OCI-LY7 (cell line): ENCODE measurements around the gene SCLY. TPM values are rescaled to one million over a fixed set of nuclear protein-coding genes. Genes with fewer than 3 reads are reported as not detected.

Experiments used
- BruUV-seq: library from RNA; stranded (reverse); fragments of 400-500 nt; replicated peaks from 2 replicates; lab custom pipeline; 2021; lab: Mats Ljungman, UMichigan
- CTCF ChIA-PET: fragments of 300-600 bp; sonication (Branson Sonifier 250); formaldehyde crosslinking; loops from one replicate; lab custom pipeline; 2022; ENCODE audit warnings: antibody characterized with exemption; ENCODE audit not compliant: unreplicated experiment; lab: Charles Lee
- POLR2A ChIA-PET: fragments of 300-600 bp; sonication (Branson Sonifier 250); formaldehyde crosslinking; loops from one replicate; lab custom pipeline; 2022; ENCODE audit warnings: antibody characterized with exemption; lab: Charles Lee
- DNase-seq: peaks from one replicate; pipeline ENCODE4 v3.0.0-alpha.2; 2015; ENCODE audit warnings: low spot score
- H2AFZ ChIP-seq: fragments of 200-600 bp; sonication (generic), shearing (Covaris generic); 2 replicates; pipeline ENCODE4 v1.6.1; 2014; ENCODE audit warnings: mild to moderate bottlenecking, antibody characterized with exemption, low read length, moderate library complexity
- H3K27ac ChIP-seq: fragments of 200-600 bp; sonication (generic); 2 replicates; pipeline ENCODE4 v1.5.1; 2014; ENCODE audit warnings: mixed run types, low read depth, mild to moderate bottlenecking, moderate library complexity, low read length, inconsistent platforms; ENCODE audit not compliant: poor library complexity, severe bottlenecking
- H3K36me3 ChIP-seq: fragments of 200-600 bp; sonication (generic); 2 replicates; pipeline ENCODE4 v1.6.1; 2014; ENCODE audit warnings: mild to moderate bottlenecking, antibody characterized with exemption, low read length, moderate library complexity, mixed read lengths; ENCODE audit not compliant: insufficient read depth
- H3K4me1 ChIP-seq: fragments of 200-600 bp; sonication (generic); 2 replicates; pipeline ENCODE4 v1.5.1; 2014; ENCODE audit warnings: mild to moderate bottlenecking, low read length; ENCODE audit not compliant: insufficient read depth, poor library complexity, severe bottlenecking
- H3K4me2 ChIP-seq: fragments of 200-600 bp; sonication (generic); 2 replicates; pipeline ENCODE4 v1.6.1; 2014; ENCODE audit warnings: mild to moderate bottlenecking, low read length
- H3K4me3 ChIP-seq: fragments of 200-600 bp; sonication (generic); 2 replicates; pipeline ENCODE4 v1.5.1; 2014; ENCODE audit warnings: mild to moderate bottlenecking, low read depth, low read length; ENCODE audit not compliant: poor library complexity, severe bottlenecking
- H3K79me2 ChIP-seq: fragments of 200-600 bp; sonication (generic); 2 replicates; pipeline ENCODE4 v1.6.1; 2016; ENCODE audit warnings: low read depth, mild to moderate bottlenecking, low read length, moderate library complexity, mixed read lengths; ENCODE audit not compliant: insufficient read depth
- H3K9me2 ChIP-seq: fragments of 200-600 bp; sonication (generic); 2 replicates; pipeline ENCODE4 v1.6.1; 2016; ENCODE audit warnings: mild to moderate bottlenecking, low read length, mixed read lengths; ENCODE audit not compliant: insufficient read depth
- H3K9me3 ChIP-seq: fragments of 200-600 bp; sonication (generic); 2 replicates; pipeline ENCODE4 v1.6.1; 2014; ENCODE audit warnings: mild to moderate bottlenecking, mixed run types, low read length, mixed read lengths
- H4K20me1 ChIP-seq: fragments of 200-600 bp; sonication (generic); 2 replicates; pipeline ENCODE4 v1.6.1; 2014; ENCODE audit warnings: mild to moderate bottlenecking, antibody characterized with exemption, low read length, moderate library complexity, mixed read lengths; ENCODE audit not compliant: insufficient read depth
- EZH2phosphoT487 ChIP-seq: fragments of 200-600 bp; sonication (generic); IDR thresholded peaks from 2 replicates; pipeline ENCODE4 v1.6.1; 2018; ENCODE audit warnings: low read depth, borderline replicate concordance, mild to moderate bottlenecking, mixed run types, antibody characterized with exemption, low read length, moderate library complexity, mixed read lengths
- intact Hi-C: fragments of 100-400 bp; cut with micrococcal nuclease; formaldehyde crosslinking; loops from one replicate; pipeline ENCODE4 v1.10.0; 2022; ENCODE audit not compliant: unreplicated experiment
- total RNA-seq, 2 experiments: library from RNA; depleted of rRNA in 1 of 2; stranded (reverse); fragments of >200 nt in 1 of 2; shearing (Covaris generic) in 1 of 2; gene quantifications; 2 replicates each; pipeline ENCODE4 v1.2.3, GENCODE V29; 2014 to 2022
- TF ChIP-seq, protein P1 (sequence below): fragments of 200-600 bp; sonication (generic); conservative IDR thresholded peaks from 2 replicates; pipeline ENCODE4 v1.5.1; 2014; ENCODE audit warnings: mild to moderate bottlenecking, antibody characterized with exemption, low read length, moderate library complexity, mixed read lengths

Gene SCLY
- total RNA-seq, 2 experiments from 2014 or later: 29.9 to 41.7 TPM

DNA sequence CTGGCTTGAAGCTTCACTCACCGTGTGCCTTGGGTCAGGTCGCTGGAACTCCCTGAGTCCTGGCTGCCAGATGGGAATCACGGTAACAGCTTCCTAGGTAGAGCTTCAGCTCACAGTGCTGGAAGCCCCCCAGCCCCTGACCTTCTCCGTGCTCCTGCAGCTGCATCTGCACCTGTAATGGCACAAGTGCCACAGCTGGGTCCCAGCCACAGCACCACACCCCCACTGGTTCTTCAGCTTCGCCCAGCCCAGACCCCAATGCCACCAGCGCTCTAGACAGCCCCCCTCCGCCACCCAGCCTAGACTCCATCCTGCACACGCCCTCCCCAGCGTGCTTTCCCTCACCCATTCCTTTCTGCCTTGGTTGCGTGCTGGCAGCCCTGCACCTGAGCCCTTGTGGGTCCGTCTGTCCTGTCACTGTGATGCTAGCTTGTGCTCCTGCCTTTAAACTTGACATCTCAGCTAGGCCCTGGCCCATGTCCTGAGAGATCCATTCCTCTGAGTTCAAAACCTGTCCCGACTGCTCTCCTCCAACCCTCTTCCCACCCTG, 31.8 kb downstream of the SCLY start:
- H3K9me2 ChIP-seq: no peaks in the 10 kb centered on the region
- no peak for DNase-seq
- TF ChIP-seq, protein P1, sequence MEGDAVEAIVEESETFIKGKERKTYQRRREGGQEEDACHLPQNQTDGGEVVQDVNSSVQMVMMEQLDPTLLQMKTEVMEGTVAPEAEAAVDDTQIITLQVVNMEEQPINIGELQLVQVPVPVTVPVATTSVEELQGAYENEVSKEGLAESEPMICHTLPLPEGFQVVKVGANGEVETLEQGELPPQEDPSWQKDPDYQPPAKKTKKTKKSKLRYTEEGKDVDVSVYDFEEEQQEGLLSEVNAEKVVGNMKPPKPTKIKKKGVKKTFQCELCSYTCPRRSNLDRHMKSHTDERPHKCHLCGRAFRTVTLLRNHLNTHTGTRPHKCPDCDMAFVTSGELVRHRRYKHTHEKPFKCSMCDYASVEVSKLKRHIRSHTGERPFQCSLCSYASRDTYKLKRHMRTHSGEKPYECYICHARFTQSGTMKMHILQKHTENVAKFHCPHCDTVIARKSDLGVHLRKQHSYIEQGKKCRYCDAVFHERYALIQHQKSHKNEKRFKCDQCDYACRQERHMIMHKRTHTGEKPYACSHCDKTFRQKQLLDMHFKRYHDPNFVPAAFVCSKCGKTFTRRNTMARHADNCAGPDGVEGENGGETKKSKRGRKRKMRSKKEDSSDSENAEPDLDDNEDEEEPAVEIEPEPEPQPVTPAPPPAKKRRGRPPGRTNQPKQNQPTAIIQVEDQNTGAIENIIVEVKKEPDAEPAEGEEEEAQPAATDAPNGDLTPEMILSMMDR: no peak
- no peak for TF ChIP-seq EZH2phosphoT487
- H3K4me1 ChIP-seq: peaks cover 1% of the 10 kb centered on the region
- H4K20me1 ChIP-seq: no peaks in the 10 kb centered on the region
- no peak overlapping the region for H3K27ac ChIP-seq
- no peak overlapping the region for H3K4me3 ChIP-seq
- intact Hi-C loops: no loop called here
- ChIA-PET POLR2A (no interaction called here), CTCF (no interaction called here)
- no peak overlapping the region for H2AFZ ChIP-seq
- no peak overlapping the region for H3K4me2 ChIP-seq
- H3K36me3 ChIP-seq: no peaks in the 10 kb centered on the region
- no peaks in the 10 kb centered on the region for H3K9me3 ChIP-seq
- H3K79me2 ChIP-seq: no peaks in the 10 kb centered on the region
- BruUV-seq: no TSS peak

DNA sequence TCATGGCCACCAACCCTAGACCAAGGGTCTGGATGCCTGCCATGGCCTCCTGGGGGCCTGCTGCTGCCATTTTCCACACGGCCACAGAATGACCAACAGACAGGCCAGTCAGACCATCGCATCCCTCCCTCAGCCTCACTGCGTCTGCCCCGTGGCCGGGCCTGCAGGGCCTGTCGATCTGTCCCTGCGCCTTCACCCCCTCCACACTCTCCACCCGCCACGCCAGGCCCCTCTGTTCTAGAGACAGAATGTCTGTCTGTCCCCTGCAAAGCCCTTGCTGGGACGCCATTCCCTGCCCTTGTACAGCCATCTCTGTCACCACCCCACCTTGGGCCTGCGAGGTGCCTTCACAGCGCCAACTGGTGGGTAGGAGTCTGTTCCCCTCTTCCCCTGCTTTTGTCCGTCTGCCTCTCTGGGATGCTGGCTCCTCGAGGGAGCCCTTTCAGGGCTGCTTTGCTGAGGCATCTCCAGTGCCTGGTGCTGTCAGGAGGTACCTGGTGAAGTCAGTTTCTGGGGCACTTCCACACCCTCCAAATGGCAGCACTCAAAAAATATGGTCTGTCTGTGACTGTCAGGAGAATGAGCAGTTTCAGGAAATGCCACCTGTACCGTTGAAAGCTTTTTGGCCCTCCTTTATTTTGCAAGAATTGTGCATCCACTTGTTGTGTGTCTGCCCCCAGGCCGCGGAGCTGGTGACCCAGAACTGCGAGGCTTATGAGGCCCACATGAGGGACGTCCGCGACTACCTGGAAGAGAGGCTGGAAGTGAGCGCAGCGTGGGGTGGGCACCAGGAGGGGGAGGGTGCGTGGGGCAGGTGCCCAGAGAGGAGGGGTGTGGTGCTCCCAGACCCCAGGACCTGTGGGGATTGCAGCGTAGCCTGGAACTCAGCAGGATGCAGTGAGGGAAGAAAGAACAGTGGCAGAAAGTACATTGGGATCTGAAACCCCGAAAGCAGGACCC, 32.7 kb downstream of the SCLY start:
- CTCF ChIA-PET: no interaction called here
- intact Hi-C loops: no loop called here
- DNase-seq: no peak
- Histone ChIP-seq H3K36me3 (no peaks in the 10 kb centered on the region), H3K4me2 (no peak overlapping the region), H3K9me2 (no peaks in the 10 kb centered on the region), H3K9me3 (no peaks in the 10 kb centered on the region), H3K79me2 (no peaks in the 10 kb centered on the region), H2AFZ (no peak overlapping the region), H4K20me1 (no peaks in the 10 kb centered on the region), H3K4me1 (no peaks in the 10 kb centered on the region), H3K27ac (no peak overlapping the region), H3K4me3 (no peak overlapping the region)
- no TSS peak for BruUV-seq
- POLR2A ChIA-PET: no interaction called here
- TF ChIP-seq, protein P1: no peak
- no peak for TF ChIP-seq EZH2phosphoT487
